ENCODE results near the gene NEGR1. TPM values are rescaled to one million over a fixed set of nuclear protein-coding genes. Genes with fewer than 3 reads are reported as not detected.

The NEGR1 gene
- total RNA-seq, 1 experiment from 2014 or later, result 2.1 TPM

GRCh38 chr1:71657891-71658679 is 624.3 kb downstream of the NEGR1 start:
- Histone ChIP-seq H3K36me3 (replicated peaks; ENCODE audit: control insufficient read depth, insufficient read depth, low read length) (no peaks in the 10 kb centered on the region), H3K4me3 (ENCODE audit: insufficient read depth, low read depth, low read length) (no peak overlapping the region), H3K27me3 (ENCODE audit: control insufficient read depth, insufficient read depth, low read length) (no peaks in the 10 kb centered on the region)
- DNase-seq, result no peak

- H3K27me3 ChIP-seq (ENCODE audit: control insufficient read depth, insufficient read depth, low read length), result no peaks in the 10 kb centered on the region
- no peak for DNase-seq
- no peak overlapping the region for H3K4me3 ChIP-seq (ENCODE audit: insufficient read depth, low read depth, low read length)
- no peaks in the 10 kb centered on the region for H3K36me3 ChIP-seq (replicated peaks; ENCODE audit: control insufficient read depth, insufficient read depth, low read length)
These were observed 625.4 kb downstream of the NEGR1 start for GRCh38 chr1:71656902-71657301.

GRCh38 chr1:71655604-71656003 is 626.7 kb downstream of the NEGR1 start:
- Histone ChIP-seq H3K36me3 (replicated peaks; ENCODE audit: control insufficient read depth, insufficient read depth, low read length) (no peaks in the 10 kb centered on the region), H3K4me3 (ENCODE audit: insufficient read depth, low read depth, low read length) (no peak overlapping the region), H3K27me3 (ENCODE audit: control insufficient read depth, insufficient read depth, low read length) (no peaks in the 10 kb centered on the region)
- DNase-seq, result no peak

- Histone ChIP-seq H3K36me3 (replicated peaks; ENCODE audit: control insufficient read depth, insufficient read depth, low read length) (no peaks in the 10 kb centered on the region), H3K4me3 (ENCODE audit: insufficient read depth, low read depth, low read length) (no peak overlapping the region), H3K27me3 (ENCODE audit: control insufficient read depth, insufficient read depth, low read length) (no peaks in the 10 kb centered on the region)
- DNase-seq, result no peak
These were observed 628.4 kb downstream of the NEGR1 start for GRCh38 chr1:71653952-71654351.

- no peaks in the 10 kb centered on the region for H3K36me3 ChIP-seq (replicated peaks; ENCODE audit: control insufficient read depth, insufficient read depth, low read length)
- no peak for DNase-seq
- H3K4me3 ChIP-seq (ENCODE audit: insufficient read depth, low read depth, low read length), result no peak overlapping the region
- no peaks in the 10 kb centered on the region for H3K27me3 ChIP-seq (ENCODE audit: control insufficient read depth, insufficient read depth, low read length)
These were observed 631.1 kb downstream of the NEGR1 start for GRCh38 chr1:71651214-71651613.

GRCh38 chr1:71650119-71650518 is 632.2 kb downstream of the NEGR1 start:
- DNase-seq, result no peak
- H3K36me3 ChIP-seq (replicated peaks; ENCODE audit: control insufficient read depth, insufficient read depth, low read length), result no peaks in the 10 kb centered on the region
- no peaks in the 10 kb centered on the region for H3K27me3 ChIP-seq (ENCODE audit: control insufficient read depth, insufficient read depth, low read length)
- H3K4me3 ChIP-seq (ENCODE audit: insufficient read depth, low read depth, low read length), result no peak overlapping the region

GRCh38 chr1:71649608-71650007 is 632.7 kb downstream of the NEGR1 start:
- H3K27me3 ChIP-seq (ENCODE audit: control insufficient read depth, insufficient read depth, low read length), result no peaks in the 10 kb centered on the region
- no peak for DNase-seq
- no peak overlapping the region for H3K4me3 ChIP-seq (ENCODE audit: insufficient read depth, low read depth, low read length)
- no peaks in the 10 kb centered on the region for H3K36me3 ChIP-seq (replicated peaks; ENCODE audit: control insufficient read depth, insufficient read depth, low read length)

- Histone ChIP-seq H3K4me3 (ENCODE audit: insufficient read depth, low read depth, low read length) (no peak overlapping the region), H3K27me3 (ENCODE audit: control insufficient read depth, insufficient read depth, low read length) (no peaks in the 10 kb centered on the region), H3K36me3 (replicated peaks; ENCODE audit: control insufficient read depth, insufficient read depth, low read length) (no peaks in the 10 kb centered on the region)
- no peak for DNase-seq
These were observed 634.6 kb downstream of the NEGR1 start for GRCh38 chr1:71647513-71648300.

- no peak for DNase-seq
- H3K36me3 ChIP-seq (replicated peaks; ENCODE audit: control insufficient read depth, insufficient read depth, low read length), result no peaks in the 10 kb centered on the region
- H3K4me3 ChIP-seq (ENCODE audit: insufficient read depth, low read depth, low read length), result no peak overlapping the region
- H3K27me3 ChIP-seq (ENCODE audit: control insufficient read depth, insufficient read depth, low read length), result no peaks in the 10 kb centered on the region
These were observed 637.3 kb downstream of the NEGR1 start for GRCh38 chr1:71645015-71645414.

- no peak overlapping the region for H3K4me3 ChIP-seq (ENCODE audit: insufficient read depth, low read depth, low read length)
- no peak for DNase-seq
These were observed 640.4 kb downstream of the NEGR1 start for GRCh38 chr1:71641903-71642302.

GRCh38 chr1:71640998-71641397 is 641.3 kb downstream of the NEGR1 start:
- Histone ChIP-seq H3K4me3 (ENCODE audit: insufficient read depth, low read depth, low read length) (no peak overlapping the region), H3K27me3 (ENCODE audit: control insufficient read depth, insufficient read depth, low read length) (no peaks in the 10 kb centered on the region), H3K36me3 (replicated peaks; ENCODE audit: control insufficient read depth, insufficient read depth, low read length) (no peaks in the 10 kb centered on the region)
- no peak for DNase-seq

More at GRCh38 chr1:71641903-71642302, 640.4 kb downstream of the NEGR1 start:
- H3K36me3 ChIP-seq (replicated peaks; ENCODE audit: control insufficient read depth, insufficient read depth, low read length), result no peaks in the 10 kb centered on the region
- H3K27me3 ChIP-seq (ENCODE audit: control insufficient read depth, insufficient read depth, low read length), result no peaks in the 10 kb centered on the region

GRCh38 chr1:71640116-71640515 is 642.2 kb downstream of the NEGR1 start:
- no peak overlapping the region for H3K4me3 ChIP-seq (ENCODE audit: insufficient read depth, low read depth, low read length)
- H3K36me3 ChIP-seq (replicated peaks; ENCODE audit: control insufficient read depth, insufficient read depth, low read length), result no peaks in the 10 kb centered on the region
- DNase-seq, result no peak
- no peaks in the 10 kb centered on the region for H3K27me3 ChIP-seq (ENCODE audit: control insufficient read depth, insufficient read depth, low read length)

- H3K36me3 ChIP-seq (replicated peaks; ENCODE audit: control insufficient read depth, insufficient read depth, low read length), result no peaks in the 10 kb centered on the region
- no peaks in the 10 kb centered on the region for H3K27me3 ChIP-seq (ENCODE audit: control insufficient read depth, insufficient read depth, low read length)
- no peak for DNase-seq
- H3K4me3 ChIP-seq (ENCODE audit: insufficient read depth, low read depth, low read length), result no peak overlapping the region
These were observed 644.1 kb downstream of the NEGR1 start for GRCh38 chr1:71638081-71638766.

GRCh38 chr1:71635568-71635967 is 646.8 kb downstream of the NEGR1 start:
- Histone ChIP-seq H3K27me3 (ENCODE audit: control insufficient read depth, insufficient read depth, low read length) (no peaks in the 10 kb centered on the region), H3K36me3 (replicated peaks; ENCODE audit: control insufficient read depth, insufficient read depth, low read length) (no peaks in the 10 kb centered on the region), H3K4me3 (ENCODE audit: insufficient read depth, low read depth, low read length) (no peak overlapping the region)
- DNase-seq, result no peak

GRCh38 chr1:71634159-71634558 is 648.2 kb downstream of the NEGR1 start:
- Histone ChIP-seq H3K27me3 (ENCODE audit: control insufficient read depth, insufficient read depth, low read length) (no peaks in the 10 kb centered on the region), H3K4me3 (ENCODE audit: insufficient read depth, low read depth, low read length) (no peak overlapping the region), H3K36me3 (replicated peaks; ENCODE audit: control insufficient read depth, insufficient read depth, low read length) (no peaks in the 10 kb centered on the region)
- no peak for DNase-seq
